ENCODE results near the gene DCAF5.

The DCAF5 gene

GRCh38 chr14:69092840-69093422 is 60.0 kb downstream of the DCAF5 start:
- TF ChIP-seq, protein P1, sequence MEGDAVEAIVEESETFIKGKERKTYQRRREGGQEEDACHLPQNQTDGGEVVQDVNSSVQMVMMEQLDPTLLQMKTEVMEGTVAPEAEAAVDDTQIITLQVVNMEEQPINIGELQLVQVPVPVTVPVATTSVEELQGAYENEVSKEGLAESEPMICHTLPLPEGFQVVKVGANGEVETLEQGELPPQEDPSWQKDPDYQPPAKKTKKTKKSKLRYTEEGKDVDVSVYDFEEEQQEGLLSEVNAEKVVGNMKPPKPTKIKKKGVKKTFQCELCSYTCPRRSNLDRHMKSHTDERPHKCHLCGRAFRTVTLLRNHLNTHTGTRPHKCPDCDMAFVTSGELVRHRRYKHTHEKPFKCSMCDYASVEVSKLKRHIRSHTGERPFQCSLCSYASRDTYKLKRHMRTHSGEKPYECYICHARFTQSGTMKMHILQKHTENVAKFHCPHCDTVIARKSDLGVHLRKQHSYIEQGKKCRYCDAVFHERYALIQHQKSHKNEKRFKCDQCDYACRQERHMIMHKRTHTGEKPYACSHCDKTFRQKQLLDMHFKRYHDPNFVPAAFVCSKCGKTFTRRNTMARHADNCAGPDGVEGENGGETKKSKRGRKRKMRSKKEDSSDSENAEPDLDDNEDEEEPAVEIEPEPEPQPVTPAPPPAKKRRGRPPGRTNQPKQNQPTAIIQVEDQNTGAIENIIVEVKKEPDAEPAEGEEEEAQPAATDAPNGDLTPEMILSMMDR (IDR thresholded peaks at IDR 0.05; ENCODE audit: low read depth, low read length, missing control alignments): no peak
- in situ Hi-C loops (cut with HindIII; ENCODE audit: low sequenced_read_pairs): loop anchor here (10.0 kb wide), 1 partner anchor 108 kb away; no protein-coding TSS in a partner anchor
- no peak overlapping the region for H3K4me3 ChIP-seq (ENCODE audit: low read depth, low read length)
- DNase-seq (ENCODE audit: low read depth): no peak

GRCh38 chr14:69091695-69092094 is 61.2 kb downstream of the DCAF5 start:
- DNase-seq (ENCODE audit: low read depth): no peak
- in situ Hi-C loops (cut with HindIII; ENCODE audit: low sequenced_read_pairs): loop anchor here (10.0 kb wide), 1 partner anchor 107 kb away; no protein-coding TSS in a partner anchor
- TF ChIP-seq, protein P1 (IDR thresholded peaks at IDR 0.05; ENCODE audit: low read depth, low read length, missing control alignments): no peak
- H3K4me3 ChIP-seq (ENCODE audit: low read depth, low read length): no peak overlapping the region

DNA sequence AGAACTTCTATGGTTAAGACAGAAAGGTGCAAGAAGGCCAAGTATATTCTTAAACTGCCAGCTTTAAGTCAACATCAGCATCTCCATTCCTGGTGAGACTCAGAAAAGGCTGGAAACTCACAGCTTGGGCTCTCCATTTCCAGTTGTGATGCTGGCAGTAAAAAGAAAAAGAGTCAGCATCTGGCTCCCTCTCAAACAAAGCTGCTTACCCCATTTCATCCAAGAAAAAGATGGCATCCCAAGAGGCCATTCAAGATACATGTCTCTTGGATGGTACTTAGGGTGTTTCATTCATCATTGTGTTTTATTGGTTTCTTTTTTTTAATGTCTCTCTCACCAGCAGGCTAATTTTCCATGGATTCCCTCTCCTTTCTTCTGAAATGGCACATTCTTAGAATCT is 61.9 kb downstream of the DCAF5 start:
- in situ Hi-C loops (cut with HindIII; ENCODE audit: low sequenced_read_pairs): loop anchor here (10.0 kb wide), 1 partner anchor 106 kb away; no protein-coding TSS in a partner anchor
- TF ChIP-seq, protein P1 (IDR thresholded peaks at IDR 0.05; ENCODE audit: low read depth, low read length, missing control alignments): no peak
- H3K4me3 ChIP-seq (ENCODE audit: low read depth, low read length): no peak overlapping the region
- DNase-seq (ENCODE audit: low read depth): no peak

DNA sequence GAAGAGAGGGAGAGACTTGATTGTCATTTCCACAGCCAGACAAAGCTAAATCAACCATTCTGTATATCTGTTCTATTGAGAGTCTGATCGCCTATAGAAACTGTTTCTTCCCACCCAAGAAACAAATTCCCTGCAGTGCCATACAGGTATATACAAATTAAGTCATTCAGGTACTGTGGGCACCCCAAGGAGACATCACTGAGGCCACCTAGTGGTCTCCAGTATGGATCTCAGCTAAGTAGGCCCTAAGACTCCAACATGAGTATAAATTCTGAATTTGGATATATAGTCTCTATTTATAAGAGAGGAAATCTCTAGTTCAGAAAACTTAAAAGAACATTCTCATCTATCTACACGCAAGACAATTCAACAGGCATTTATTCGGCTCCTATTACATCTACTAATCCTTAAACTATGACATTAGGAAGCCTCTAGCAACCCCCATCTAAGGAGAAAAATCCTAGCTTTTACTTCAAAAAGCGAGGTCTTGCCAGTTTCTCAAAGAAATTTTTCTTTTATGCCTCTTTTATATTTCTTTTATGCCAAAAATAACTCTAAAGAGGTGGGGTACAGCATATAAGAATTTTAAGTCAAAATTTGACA is 62.6 kb downstream of the DCAF5 start:
- TF ChIP-seq, protein P1 (IDR thresholded peaks at IDR 0.05; ENCODE audit: low read depth, low read length, missing control alignments): peak; percentile 77
- in situ Hi-C loops (cut with HindIII; ENCODE audit: low sequenced_read_pairs): loop anchor here (10.0 kb wide), 1 partner anchor 105 kb away; no protein-coding TSS in a partner anchor
- no peak overlapping the region for H3K4me3 ChIP-seq (ENCODE audit: low read depth, low read length)
- no peak for DNase-seq (ENCODE audit: low read depth)

GRCh38 chr14:69089046-69089445 is 63.9 kb downstream of the DCAF5 start:
- TF ChIP-seq, protein P1 (IDR thresholded peaks at IDR 0.05; ENCODE audit: low read depth, low read length, missing control alignments): no peak
- no peak for DNase-seq (ENCODE audit: low read depth)
- in situ Hi-C loops (cut with HindIII; ENCODE audit: low sequenced_read_pairs): no loop called here
- H3K4me3 ChIP-seq (ENCODE audit: low read depth, low read length): no peak overlapping the region

DNA sequence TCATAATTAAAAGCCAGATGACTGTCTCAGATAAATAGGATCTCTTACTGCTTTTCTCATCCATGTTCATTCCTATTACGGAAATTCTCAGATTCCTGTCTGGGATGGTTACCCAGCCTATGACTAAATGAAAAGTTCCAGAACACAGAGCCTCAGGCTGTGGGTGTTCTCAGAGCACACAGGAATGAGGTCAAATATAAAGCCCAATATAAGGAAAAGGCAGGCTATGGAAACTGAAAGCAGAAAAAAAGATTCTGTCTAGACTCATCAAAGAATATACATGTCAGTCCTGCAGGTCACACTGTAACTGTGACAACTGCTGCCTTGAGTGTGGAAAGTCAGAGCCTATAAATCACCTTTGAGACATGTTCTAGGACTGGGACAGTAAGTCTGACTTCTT is 64.3 kb downstream of the DCAF5 start:
- H3K4me3 ChIP-seq (ENCODE audit: low read depth, low read length): no peak overlapping the region
- TF ChIP-seq, protein P1 (IDR thresholded peaks at IDR 0.05; ENCODE audit: low read depth, low read length, missing control alignments): no peak
- no peak for DNase-seq (ENCODE audit: low read depth)
- in situ Hi-C loops (cut with HindIII; ENCODE audit: low sequenced_read_pairs): no loop called here

Measured in astrocyte of the cerebellum (primary cell).